ENCODE results near the gene GAL3ST3.

DNA sequence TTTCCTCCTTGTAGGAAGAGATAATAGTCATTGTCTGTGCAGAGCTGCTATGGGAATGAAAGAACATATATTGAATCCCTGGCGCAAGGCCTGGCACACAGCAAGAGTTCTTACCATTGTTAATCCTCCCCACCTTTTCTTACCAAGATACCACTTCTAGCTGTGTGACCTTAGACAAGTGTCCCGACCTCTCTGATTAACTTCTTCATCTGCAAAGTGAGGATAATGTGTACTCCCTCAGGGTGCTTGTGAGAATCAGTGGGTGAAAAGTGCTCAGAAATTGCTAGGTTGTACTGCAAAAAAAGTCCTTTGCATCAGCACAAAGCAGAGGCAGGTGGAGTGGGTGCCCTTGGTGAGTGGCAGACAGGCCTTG lies 40.9 kb downstream of the GAL3ST3 start:
- no peak for TF ChIP-seq TOX (CRISPR knock-in tag; IDR thresholded peaks at IDR 0.05; ENCODE audit: borderline replicate concordance)
- TF ChIP-seq, protein P1, sequence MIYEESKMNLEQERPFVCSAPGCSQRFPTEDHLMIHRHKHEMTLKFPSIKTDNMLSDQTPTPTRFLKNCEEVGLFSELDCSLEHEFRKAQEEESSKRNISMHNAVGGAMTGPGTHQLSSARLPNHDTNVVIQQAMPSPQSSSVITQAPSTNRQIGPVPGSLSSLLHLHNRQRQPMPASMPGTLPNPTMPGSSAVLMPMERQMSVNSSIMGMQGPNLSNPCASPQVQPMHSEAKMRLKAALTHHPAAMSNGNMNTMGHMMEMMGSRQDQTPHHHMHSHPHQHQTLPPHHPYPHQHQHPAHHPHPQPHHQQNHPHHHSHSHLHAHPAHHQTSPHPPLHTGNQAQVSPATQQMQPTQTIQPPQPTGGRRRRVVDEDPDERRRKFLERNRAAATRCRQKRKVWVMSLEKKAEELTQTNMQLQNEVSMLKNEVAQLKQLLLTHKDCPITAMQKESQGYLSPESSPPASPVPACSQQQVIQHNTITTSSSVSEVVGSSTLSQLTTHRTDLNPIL (CRISPR knock-in tag; IDR thresholded peaks at IDR 0.05; ENCODE audit: low read depth), result no peak
- TF ChIP-seq, protein P2, sequence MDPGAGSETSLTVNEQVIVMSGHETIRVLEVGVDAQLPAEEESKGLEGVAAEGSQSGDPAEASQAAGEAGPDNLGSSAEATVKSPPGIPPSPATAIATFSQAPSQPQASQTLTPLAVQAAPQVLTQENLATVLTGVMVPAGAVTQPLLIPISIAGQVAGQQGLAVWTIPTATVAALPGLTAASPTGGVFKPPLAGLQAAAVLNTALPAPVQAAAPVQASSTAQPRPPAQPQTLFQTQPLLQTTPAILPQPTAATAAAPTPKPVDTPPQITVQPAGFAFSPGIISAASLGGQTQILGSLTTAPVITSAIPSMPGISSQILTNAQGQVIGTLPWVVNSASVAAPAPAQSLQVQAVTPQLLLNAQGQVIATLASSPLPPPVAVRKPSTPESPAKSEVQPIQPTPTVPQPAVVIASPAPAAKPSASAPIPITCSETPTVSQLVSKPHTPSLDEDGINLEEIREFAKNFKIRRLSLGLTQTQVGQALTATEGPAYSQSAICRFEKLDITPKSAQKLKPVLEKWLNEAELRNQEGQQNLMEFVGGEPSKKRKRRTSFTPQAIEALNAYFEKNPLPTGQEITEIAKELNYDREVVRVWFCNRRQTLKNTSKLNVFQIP (CRISPR knock-in tag; IDR thresholded peaks at IDR 0.05; ENCODE audit: borderline replicate concordance, low read depth), result no peak
- TF ChIP-seq ZFP30 (CRISPR knock-in tag; IDR thresholded peaks at IDR 0.05), result no peak
- no peak for TF ChIP-seq ZNF8 (CRISPR knock-in tag; IDR thresholded peaks at IDR 0.05)
- no peak for TF ChIP-seq PPARA (CRISPR knock-in tag; IDR thresholded peaks at IDR 0.05; ENCODE audit: borderline replicate concordance)
- no peak for TF ChIP-seq ISL1 (CRISPR knock-in tag; IDR thresholded peaks at IDR 0.05)
- no peak for TF ChIP-seq ZNF70 (CRISPR knock-in tag; IDR thresholded peaks at IDR 0.05)
- TF ChIP-seq, protein P3, sequence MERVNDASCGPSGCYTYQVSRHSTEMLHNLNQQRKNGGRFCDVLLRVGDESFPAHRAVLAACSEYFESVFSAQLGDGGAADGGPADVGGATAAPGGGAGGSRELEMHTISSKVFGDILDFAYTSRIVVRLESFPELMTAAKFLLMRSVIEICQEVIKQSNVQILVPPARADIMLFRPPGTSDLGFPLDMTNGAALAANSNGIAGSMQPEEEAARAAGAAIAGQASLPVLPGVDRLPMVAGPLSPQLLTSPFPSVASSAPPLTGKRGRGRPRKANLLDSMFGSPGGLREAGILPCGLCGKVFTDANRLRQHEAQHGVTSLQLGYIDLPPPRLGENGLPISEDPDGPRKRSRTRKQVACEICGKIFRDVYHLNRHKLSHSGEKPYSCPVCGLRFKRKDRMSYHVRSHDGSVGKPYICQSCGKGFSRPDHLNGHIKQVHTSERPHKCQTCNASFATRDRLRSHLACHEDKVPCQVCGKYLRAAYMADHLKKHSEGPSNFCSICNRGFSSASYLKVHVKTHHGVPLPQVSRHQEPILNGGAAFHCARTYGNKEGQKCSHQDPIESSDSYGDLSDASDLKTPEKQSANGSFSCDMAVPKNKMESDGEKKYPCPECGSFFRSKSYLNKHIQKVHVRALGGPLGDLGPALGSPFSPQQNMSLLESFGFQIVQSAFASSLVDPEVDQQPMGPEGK (CRISPR knock-in tag; IDR thresholded peaks at IDR 0.05; ENCODE audit: borderline replicate concordance), result no peak
- TF ChIP-seq ZC3H10 (CRISPR knock-in tag; IDR thresholded peaks at IDR 0.05), result no peak
- TF ChIP-seq ARNTL (CRISPR knock-in tag; IDR thresholded peaks at IDR 0.05; ENCODE audit: borderline replicate concordance, low read depth), result no peak
- TF ChIP-seq BACH2 (CRISPR knock-in tag; IDR thresholded peaks at IDR 0.05; ENCODE audit: borderline replicate concordance), result no peak
- TF ChIP-seq ZFP3 (CRISPR knock-in tag; IDR thresholded peaks at IDR 0.05), result no peak
- no peak for TF ChIP-seq GLIS3 (CRISPR knock-in tag; IDR thresholded peaks at IDR 0.05)

All from SK-N-SH treated with all-trans-retinoic acid at 6 μM for 48 hours (cell line).